Common myeloid progenitor, CD34-positive (primary cell): ENCODE data around the gene PLPPR1.
A peak's percentile ranks its signal among the peaks of the same experiment; 100 is the strongest.

Source experiments
- CTCF ChIA-PET: fragments of 350-600 bp; sonication (Branson Sonifier 250); formaldehyde crosslinking; loops from one replicate; lab custom pipeline; 2021; ENCODE audit warnings: antibody characterized with exemption; lab: Charles Lee
- POLR2A ChIA-PET: fragments of 350-600 bp; sonication (Branson Sonifier 250); formaldehyde crosslinking; loops from one replicate; lab custom pipeline; 2021; ENCODE audit warnings: antibody characterized with exemption; lab: Charles Lee
- DNase-seq, 3 donors: peaks; one replicate each; pipeline versions ENCODE4 v3.0.0 to v3.0.0-alpha.2; 2013
- H3K27ac ChIP-seq, 2 experiments: 1 replicate in 1 of 2; 2 replicates in 1 of 2; pipeline ENCODE4 v1.7.0; 2013; ENCODE audit warnings: inconsistent platforms in 2 of 2, low read length in 2 of 2, mild to moderate bottlenecking in 2 of 2, low read depth in 1 of 2, moderate library complexity in 1 of 2; ENCODE audit not compliant: severe bottlenecking in 2 of 2, insufficient read depth in 1 of 2, poor library complexity in 1 of 2
- H3K27me3 ChIP-seq, 5 experiments: replicated peaks in 2 of 5; 1 replicate in 3 of 5; 2 replicates in 2 of 5; pipeline versions ENCODE4 v1.6.1 to v1.7.0; 2013; ENCODE audit warnings: low read length in 4 of 5, mild to moderate bottlenecking in 2 of 5, moderate library complexity in 2 of 5, inconsistent platforms in 1 of 5; ENCODE audit not compliant: insufficient read depth in 5 of 5, control insufficient read depth in 4 of 5
- H3K36me3 ChIP-seq, 4 experiments: 1 replicate in 2 of 4; 2 replicates in 2 of 4; pipeline versions ENCODE4 v1.6.1 to v1.7.0; 2013; ENCODE audit warnings: low read length in 3 of 4, control low read depth in 1 of 4, mild to moderate bottlenecking in 1 of 4; ENCODE audit not compliant: control insufficient read depth in 4 of 4, insufficient read depth in 4 of 4
- H3K4me1 ChIP-seq, 4 experiments: 1 replicate in 3 of 4; 2 replicates in 1 of 4; pipeline versions ENCODE4 v1.6.1 to v1.7.1; 2013; ENCODE audit warnings: low read length in 3 of 4, mild to moderate bottlenecking in 3 of 4, control low read depth in 1 of 4, inconsistent platforms in 1 of 4, moderate library complexity in 1 of 4; ENCODE audit not compliant: control insufficient read depth in 4 of 4, insufficient read depth in 4 of 4; ENCODE audit errors: control extremely low read depth in 1 of 4
- H3K4me3 ChIP-seq, 7 experiments: 1 replicate in 4 of 7; 2 replicates in 3 of 7; pipeline versions ENCODE4 v1.5.1 to v1.7.0; 2013; ENCODE audit warnings: mild to moderate bottlenecking in 7 of 7, low read length in 6 of 7, moderate library complexity in 6 of 7, inconsistent platforms in 2 of 7, low read depth in 2 of 7, control low read depth in 1 of 7; ENCODE audit not compliant: insufficient read depth in 4 of 7, control insufficient read depth in 1 of 7; ENCODE audit errors: extremely low read depth in 1 of 7
- H3K9me3 ChIP-seq, 5 experiments: 1 replicate in 4 of 5; 2 replicates in 1 of 5; pipeline versions ENCODE4 v1.6.1 to v1.7.1; 2013; ENCODE audit warnings: low read length in 4 of 5, mild to moderate bottlenecking in 2 of 5, inconsistent platforms in 1 of 5, low read depth in 1 of 5, moderate library complexity in 1 of 5; ENCODE audit not compliant: control insufficient read depth in 4 of 5, insufficient read depth in 2 of 5; ENCODE audit errors: control extremely low read depth in 1 of 5
- WGBS: methylation state at CpG from one replicate; pipeline ENCODE4 v1.1.5; 2013; ENCODE audit not compliant: insufficient coverage; 5-methylcytosine and 5-hydroxymethylcytosine counted together

PLPPR1 gene

GRCh38 chr9:101029315-101030085 lies 973 bp downstream of the PLPPR1 start:
- Histone ChIP-seq H3K4me3 (peak overlapping the region in 5 of 7 experiments; percentile 17 to 60 (median 56)), H3K4me1 (peaks cover 0 to 10% (median 7%) of the 10 kb centered on the region in 4 experiments), H3K27me3 (peaks cover 18 to 81% (median 45%) of the 10 kb centered on the region in 5 experiments), H3K27ac (no peak overlapping the region), H3K36me3 (no peaks in the 10 kb centered on the region), H3K9me3 (no peaks in the 10 kb centered on the region)
- ChIA-PET POLR2A (no interaction called here), CTCF (no interaction called here)
- WGBS: 5% methylated on average over 19 of the region's 38 CpGs
- DNase-seq: no peak

- H3K27me3 ChIP-seq: peaks cover 18 to 81% (median 45%) of the 10 kb centered on the region in 5 experiments
- POLR2A ChIA-PET: no interaction called here
- peaks cover 0 to 10% (median 7%) of the 10 kb centered on the region in 4 experiments for H3K4me1 ChIP-seq
- H3K36me3 ChIP-seq: no peaks in the 10 kb centered on the region
- no peaks in the 10 kb centered on the region for H3K9me3 ChIP-seq
- H3K27ac ChIP-seq: no peak overlapping the region
- WGBS: 25% methylated on average over 6 of the region's 8 CpGs
- no peak overlapping the region for H3K4me3 ChIP-seq
- no peak for DNase-seq
- CTCF ChIA-PET: no interaction called here
These were observed 1.5 kb downstream of the PLPPR1 start for GRCh38 chr9:101030086-101030391.

GRCh38 chr9:101032426-101032825 lies 3.9 kb downstream of the PLPPR1 start:
- H3K4me3 ChIP-seq: no peak overlapping the region
- H3K27ac ChIP-seq: no peak overlapping the region
- DNase-seq: no peak
- no peaks in the 10 kb centered on the region for H3K9me3 ChIP-seq
- POLR2A ChIA-PET: no interaction called here
- H3K4me1 ChIP-seq: peaks cover 0 to 10% (median 7%) of the 10 kb centered on the region in 4 experiments
- no peaks in the 10 kb centered on the region for H3K36me3 ChIP-seq
- CTCF ChIA-PET: interaction anchor here (1.3 kb wide), 1 partner anchor 9 kb away, joined by 3 read pairs; no protein-coding TSS in a partner anchor
- WGBS: no CpG with 5 or more reads among the region's 1 CpG
- peaks cover 8 to 65% (median 31%) of the 10 kb centered on the region in 5 experiments for H3K27me3 ChIP-seq

GRCh38 chr9:101034222-101034621 lies 5.7 kb downstream of the PLPPR1 start:
- H3K36me3 ChIP-seq: no peaks in the 10 kb centered on the region
- no peaks in the 10 kb centered on the region for H3K9me3 ChIP-seq
- DNase-seq: no peak
- POLR2A ChIA-PET: interaction anchor here (0.7 kb wide), 1 partner anchor 948 kb away, joined by 4 read pairs; no protein-coding TSS in a partner anchor
- H3K4me3 ChIP-seq: no peak overlapping the region
- no peak overlapping the region for H3K27ac ChIP-seq
- CTCF ChIA-PET: no interaction called here
- no peaks in the 10 kb centered on the region for H3K4me1 ChIP-seq
- 83% methylated on average over 1 of the region's 2 CpGs for WGBS
- peaks cover 5 to 48% (median 22%) of the 10 kb centered on the region in 5 experiments for H3K27me3 ChIP-seq

- Histone ChIP-seq H3K4me1 (no peaks in the 10 kb centered on the region), H3K27ac (no peak overlapping the region), H3K9me3 (no peaks in the 10 kb centered on the region), H3K27me3 (peaks cover 5 to 39% (median 17%) of the 10 kb centered on the region in 5 experiments), H3K36me3 (no peaks in the 10 kb centered on the region), H3K4me3 (no peak overlapping the region)
- WGBS: 95% methylated on average over 3 of the region's 4 CpGs
- ChIA-PET CTCF (no interaction called here), POLR2A (no interaction called here)
- DNase-seq: no peak
These were observed 6.6 kb downstream of the PLPPR1 start for GRCh38 chr9:101035098-101035497.

GRCh38 chr9:101037430-101037829 lies 8.9 kb downstream of the PLPPR1 start:
- CTCF ChIA-PET: no interaction called here
- no peaks in the 10 kb centered on the region for H3K4me1 ChIP-seq
- WGBS: 80% methylated on average over 1 of the region's 3 CpGs

GRCh38 chr9:101038488-101038887 lies 10.0 kb downstream of the PLPPR1 start:
- POLR2A ChIA-PET: no interaction called here
- no peak overlapping the region for H3K4me3 ChIP-seq
- 60% methylated on average over 2 of the region's 4 CpGs for WGBS
- H3K27me3 ChIP-seq: peaks cover 0 to 7% (median 2%) of the 10 kb centered on the region in 5 experiments
- no peak for DNase-seq
- H3K27ac ChIP-seq: no peak overlapping the region
- H3K9me3 ChIP-seq: no peaks in the 10 kb centered on the region
- no peaks in the 10 kb centered on the region for H3K36me3 ChIP-seq
- CTCF ChIA-PET: no interaction called here
- H3K4me1 ChIP-seq: no peaks in the 10 kb centered on the region

More at GRCh38 chr9:101037430-101037829, 8.9 kb downstream of the PLPPR1 start:
- Histone ChIP-seq H3K4me3 (no peak overlapping the region), H3K9me3 (no peaks in the 10 kb centered on the region), H3K36me3 (no peaks in the 10 kb centered on the region), H3K27me3 (peaks cover 0 to 16% (median 9%) of the 10 kb centered on the region in 5 experiments), H3K27ac (no peak overlapping the region)
- no peak for DNase-seq
- POLR2A ChIA-PET: no interaction called here
